OCI-LY1 (cell line): Measurements from ENCODE around the gene TMEM62.

ENCODE experiments used
- H2AFZ ChIP-seq: fragments of 200-600 bp; sonication (generic), shearing (Covaris generic); 2 replicates; pipeline ENCODE4 v1.6.0; 2014; ENCODE audit warnings: antibody characterized with exemption, mild to moderate bottlenecking, low read length
- H3F3A ChIP-seq: fragments of 200-600 bp; sonication (generic), shearing (Covaris generic); 2 replicates; pipeline ENCODE4 v1.6.0; 2014; ENCODE audit warnings: mild to moderate bottlenecking, antibody characterized with exemption, low read length, moderate library complexity; ENCODE audit not compliant: insufficient read depth
- H3K27ac ChIP-seq: fragments of 200-600 bp; sonication (generic); 2 replicates; pipeline ENCODE4 v1.5.1; 2014; ENCODE audit warnings: low read length, mixed run types, mild to moderate bottlenecking, low read depth; ENCODE audit not compliant: poor library complexity, severe bottlenecking
- H3K27me3 ChIP-seq: fragments of 200-600 bp; sonication (generic); 2 replicates; pipeline ENCODE4 v1.6.0; 2014; ENCODE audit warnings: antibody characterized with exemption, mild to moderate bottlenecking, low read length, moderate library complexity; ENCODE audit not compliant: insufficient read depth
- H3K36me3 ChIP-seq: fragments of 200-600 bp; sonication (generic); 2 replicates; pipeline ENCODE4 v1.6.1; 2014; ENCODE audit warnings: mild to moderate bottlenecking, antibody characterized with exemption, low read length, moderate library complexity, mixed read lengths; ENCODE audit not compliant: insufficient read depth
- H3K4me1 ChIP-seq: fragments of 200-600 bp; sonication (generic); 2 replicates; pipeline ENCODE4 v1.5.1; 2014; ENCODE audit warnings: mild to moderate bottlenecking, low read length, moderate library complexity; ENCODE audit not compliant: insufficient read depth, severe bottlenecking
- H3K4me2 ChIP-seq: fragments of 200-600 bp; sonication (generic), shearing (Covaris generic); 2 replicates; pipeline ENCODE4 v1.6.1; 2014; ENCODE audit warnings: low read length
- H3K4me3 ChIP-seq: fragments of 200-600 bp; sonication (generic); 2 replicates; pipeline ENCODE4 v1.5.1; 2014; ENCODE audit warnings: low read length, low read depth, mild to moderate bottlenecking, mixed read lengths; ENCODE audit not compliant: poor library complexity, severe bottlenecking
- H3K79me2 ChIP-seq: fragments of 200-600 bp; shearing (Covaris generic); 2 replicates; pipeline ENCODE4 v1.6.1; 2016; ENCODE audit warnings: mixed run types, low read length, mixed read lengths; ENCODE audit not compliant: insufficient read depth
- H3K9ac ChIP-seq: fragments of 200-600 bp; sonication (generic), shearing (Covaris generic); 2 replicates; pipeline ENCODE4 v1.6.1; 2014; ENCODE audit warnings: mild to moderate bottlenecking, low read length, mixed read lengths
- H3K9me2 ChIP-seq: fragments of 200-600 bp; sonication (generic), shearing (Covaris generic); 2 replicates; pipeline ENCODE4 v1.6.1; 2014; ENCODE audit warnings: low read depth, mild to moderate bottlenecking, low read length, mixed read lengths
- H3K9me3 ChIP-seq: fragments of 200-600 bp; shearing (Covaris generic); 2 replicates; pipeline ENCODE4 v1.6.1; 2014; ENCODE audit warnings: low read length, mixed read lengths
- H4K20me1 ChIP-seq: fragments of 200-600 bp; sonication (generic), shearing (Covaris generic); 2 replicates; pipeline ENCODE4 v1.6.0; 2016; ENCODE audit warnings: mild to moderate bottlenecking, low read length; ENCODE audit not compliant: insufficient read depth
- CTCF ChIP-seq: fragments of 200-600 bp; sonication (generic), shearing (Covaris generic); IDR thresholded peaks from 2 replicates; pipeline ENCODE4 v1.5.1; 2017; ENCODE audit warnings: mild to moderate bottlenecking, antibody characterized with exemption, low read length, moderate library complexity, mixed read lengths
- EZH2 ChIP-seq: fragments of 200-600 bp; sonication (generic), shearing (Covaris generic); IDR thresholded peaks from 2 replicates; pipeline ENCODE4 v1.8.0; 2017; ENCODE audit warnings: borderline replicate concordance, mixed run types, mild to moderate bottlenecking, antibody characterized with exemption, low read length, moderate library complexity, mixed read lengths

TMEM62 gene

GRCh38 chr15:43226436-43227305 lies 93.3 kb downstream of the TMEM62 start:
- H3K9me3 ChIP-seq, result no peaks in the 10 kb centered on the region
- H3K36me3 ChIP-seq, result no peaks in the 10 kb centered on the region
- H3K27ac ChIP-seq, result no peak overlapping the region

GRCh38 chr15:43229977-43230376 lies 96.6 kb downstream of the TMEM62 start:
- TF ChIP-seq CTCF (no peak), EZH2 (no peak)

More at GRCh38 chr15:43226436-43227305, 93.3 kb downstream of the TMEM62 start:
- Histone ChIP-seq H3K79me2 (no peaks in the 10 kb centered on the region), H3F3A (no peaks in the 10 kb centered on the region), H3K4me1 (no peaks in the 10 kb centered on the region), H3K27me3 (no peaks in the 10 kb centered on the region), H3K9ac (no peak overlapping the region), H3K4me3 (no peak overlapping the region), H3K4me2 (no peak overlapping the region), H2AFZ (no peak overlapping the region), H4K20me1 (no peaks in the 10 kb centered on the region), H3K9me2 (no peaks in the 10 kb centered on the region)
- TF ChIP-seq EZH2, result no peak
- no peak for TF ChIP-seq CTCF

DNA sequence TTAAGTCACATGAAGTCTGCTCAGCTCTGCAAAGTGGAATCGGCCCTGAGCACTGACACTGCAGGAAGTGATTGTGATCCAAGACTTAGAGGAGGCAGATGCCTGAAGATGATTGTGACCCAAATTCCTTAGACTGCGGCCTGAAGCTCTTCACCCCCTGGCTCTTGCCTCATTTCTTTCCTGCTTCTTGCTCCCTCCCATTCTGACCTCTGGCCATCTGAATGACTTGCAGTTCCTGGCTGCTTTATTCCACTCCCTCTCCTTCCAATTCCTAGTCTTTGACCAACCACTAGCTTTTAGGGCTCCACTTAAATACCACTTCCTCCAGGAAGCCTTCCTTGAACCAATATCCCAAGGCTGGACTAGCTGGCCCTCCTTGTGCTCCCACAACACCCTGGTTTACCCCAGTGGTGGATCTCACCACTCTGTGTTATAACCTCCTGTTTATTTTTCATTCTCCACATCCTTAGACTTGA lies 97.3 kb downstream of the TMEM62 start:
- H3K36me3 ChIP-seq, result no peaks in the 10 kb centered on the region
- H3K4me3 ChIP-seq, result no peak overlapping the region
- H2AFZ ChIP-seq, result no peak overlapping the region
- H3K27me3 ChIP-seq, result no peaks in the 10 kb centered on the region
- no peaks in the 10 kb centered on the region for H4K20me1 ChIP-seq
- H3K79me2 ChIP-seq, result no peaks in the 10 kb centered on the region
- no peaks in the 10 kb centered on the region for H3K9me3 ChIP-seq
- no peak overlapping the region for H3K4me2 ChIP-seq
- no peaks in the 10 kb centered on the region for H3K4me1 ChIP-seq
- H3K9ac ChIP-seq, result no peak overlapping the region
- TF ChIP-seq EZH2, result no peak
- TF ChIP-seq CTCF, result no peak
- no peaks in the 10 kb centered on the region for H3F3A ChIP-seq
- no peaks in the 10 kb centered on the region for H3K9me2 ChIP-seq
- H3K27ac ChIP-seq, result no peak overlapping the region

More at GRCh38 chr15:43229977-43230376, 96.6 kb downstream of the TMEM62 start:
- no peaks in the 10 kb centered on the region for H3K4me1 ChIP-seq
- no peaks in the 10 kb centered on the region for H3K9me3 ChIP-seq
- no peak overlapping the region for H3K27ac ChIP-seq
- H3K27me3 ChIP-seq, result no peaks in the 10 kb centered on the region
- H3K36me3 ChIP-seq, result no peaks in the 10 kb centered on the region
- H3F3A ChIP-seq, result no peaks in the 10 kb centered on the region
- H3K4me3 ChIP-seq, result no peak overlapping the region
- H3K9ac ChIP-seq, result no peak overlapping the region
- H3K79me2 ChIP-seq, result no peaks in the 10 kb centered on the region
- no peak overlapping the region for H3K4me2 ChIP-seq
- H2AFZ ChIP-seq, result no peak overlapping the region
- H4K20me1 ChIP-seq, result no peaks in the 10 kb centered on the region
- no peaks in the 10 kb centered on the region for H3K9me2 ChIP-seq
